IMR-90 (cell line): ENCODE measurements around the gene ZW10. TPM values are rescaled to one million over a fixed set of nuclear protein-coding genes. Genes with fewer than 3 reads are reported as not detected.

ENCODE experiments used
- ATAC-seq: fragments of 200-7000 bp; cut with Tn5 transposase; 2 replicates; pipeline ENCODE4 v1.9.1; 2020; ENCODE audit warnings: low read depth, mild to moderate bottlenecking, moderate library complexity
- BruUV-seq: library from RNA; stranded (reverse); fragments of 400-500 nt; replicated peaks from 2 replicates; lab custom pipeline; 2021; lab: Mats Ljungman, UMichigan
- CTCF ChIA-PET: fragments of 300-600 bp; formaldehyde crosslinking; extraction: SDS; loops from one replicate; lab custom pipeline; 2021; ENCODE audit warnings: antibody characterized with exemption; lab: Yijun Ruan, JAX
- POLR2A ChIA-PET: fragments of 300-600 bp; sonication (Branson Sonifier 250); formaldehyde crosslinking; loops from one replicate; lab custom pipeline; 2022; ENCODE audit warnings: antibody characterized with exemption; ENCODE audit not compliant: unreplicated experiment; lab: Charles Lee
- DNase-seq: peaks from one replicate; pipeline ENCODE4 v3.0.0; 2013
- H2AFZ ChIP-seq: replicated peaks from 2 replicates; pipeline ENCODE3; 2013; ENCODE audit warnings: low read length, mild to moderate bottlenecking; ENCODE audit not compliant: poor library complexity
- H2AK5ac ChIP-seq: 2 replicates; pipeline ENCODE4 v1.6.1; 2013; ENCODE audit warnings: low read depth, low read length, inconsistent platforms
- H2AK9ac ChIP-seq: replicated peaks from 2 replicates; pipeline ENCODE3; 2013; ENCODE audit warnings: mild to moderate bottlenecking, low read depth, low read length, moderate library complexity; ENCODE audit not compliant: poor library complexity
- H2BK120ac ChIP-seq: 2 replicates; pipeline ENCODE4 v1.6.1; 2013; ENCODE audit warnings: low read depth, low read length, inconsistent platforms
- H2BK15ac ChIP-seq: 3 replicates; pipeline ENCODE4 v1.6.1; 2013; ENCODE audit warnings: low read depth, low read length, inconsistent platforms
- H2BK20ac ChIP-seq: 2 replicates; pipeline ENCODE4 v1.6.1; 2013; ENCODE audit warnings: low read depth, mild to moderate bottlenecking, inconsistent platforms, low read length, moderate library complexity
- H2BK5ac ChIP-seq: 2 replicates; pipeline ENCODE4 v1.6.1; 2013; ENCODE audit warnings: mild to moderate bottlenecking, low read depth, low read length, inconsistent platforms; ENCODE audit not compliant: poor library complexity, severe bottlenecking
- H3K14ac ChIP-seq: replicated peaks from 2 replicates; pipeline ENCODE4 v1.6.1; 2013; ENCODE audit warnings: low read depth, low read length, inconsistent platforms
- H3K18ac ChIP-seq: 2 replicates; pipeline ENCODE4 v1.6.1; 2013; ENCODE audit warnings: low read depth, low read length, control low read depth
- H3K23ac ChIP-seq: 2 replicates; pipeline ENCODE4 v1.6.1; 2013; ENCODE audit warnings: low read depth, low read length, inconsistent platforms
- H3K27ac ChIP-seq: 2 replicates; pipeline ENCODE4 v1.5.1; 2013; ENCODE audit warnings: mild to moderate bottlenecking, control low read depth, low read length; ENCODE audit not compliant: insufficient read depth
- H3K27me3 ChIP-seq: 2 replicates; pipeline ENCODE4 v1.6.1; 2013; ENCODE audit warnings: low read length; ENCODE audit not compliant: control insufficient read depth, insufficient read depth
- H3K36me3 ChIP-seq: 2 replicates; pipeline ENCODE4 v1.6.1; 2013; ENCODE audit warnings: low read length, mixed read lengths; ENCODE audit not compliant: control insufficient read depth, insufficient read depth
- H3K4ac ChIP-seq: 2 replicates; pipeline ENCODE4 v1.6.1; 2013; ENCODE audit warnings: low read depth, low read length, inconsistent platforms
- H3K4me1 ChIP-seq: 2 replicates; pipeline ENCODE4 v1.6.1; 2013; ENCODE audit warnings: low read length, mixed read lengths; ENCODE audit not compliant: control insufficient read depth, insufficient read depth
- H3K4me2 ChIP-seq: 2 replicates; pipeline ENCODE4 v1.6.1; 2013; ENCODE audit warnings: low read depth, mild to moderate bottlenecking, control low read depth, low read length, moderate library complexity
- H3K4me3 ChIP-seq: 2 replicates; pipeline ENCODE4 v1.5.1; 2013; ENCODE audit warnings: low read depth, mild to moderate bottlenecking, control low read depth, low read length, moderate library complexity; ENCODE audit not compliant: insufficient read depth
- H3K56ac ChIP-seq: 2 replicates; pipeline ENCODE4 v1.6.1; 2013; ENCODE audit warnings: low read length, inconsistent platforms; ENCODE audit not compliant: insufficient read depth; ENCODE audit errors: extremely low read depth
- H3K79me1 ChIP-seq, 2 experiments: 2 replicates each; pipeline ENCODE4 v1.6.1; 2013; ENCODE audit warnings: low read length in 2 of 2, inconsistent platforms in 1 of 2, low read depth in 1 of 2
- H3K9ac ChIP-seq: 2 replicates; pipeline ENCODE4 v1.6.1; 2013; ENCODE audit warnings: low read depth, low read length, control low read depth
- H3K9me1 ChIP-seq: 2 replicates; pipeline ENCODE4 v1.6.1; 2013; ENCODE audit warnings: low read length, inconsistent platforms; ENCODE audit not compliant: insufficient read depth
- H3K9me3 ChIP-seq: 2 replicates; pipeline ENCODE4 v1.6.1; 2013; ENCODE audit warnings: low read length; ENCODE audit not compliant: control insufficient read depth, insufficient read depth
- H4K20me1 ChIP-seq: 2 replicates; pipeline ENCODE4 v1.6.1; 2013; ENCODE audit warnings: low read length, inconsistent platforms; ENCODE audit not compliant: insufficient read depth
- H4K5ac ChIP-seq: 2 replicates; pipeline ENCODE4 v1.6.1; 2013; ENCODE audit warnings: mild to moderate bottlenecking, low read depth, low read length, control low read depth
- H4K8ac ChIP-seq, 2 experiments: 2 replicates each; pipeline ENCODE4 v1.6.1; 2013; ENCODE audit warnings: low read depth in 2 of 2, low read length in 2 of 2, control low read depth in 1 of 2, inconsistent platforms in 1 of 2
- H4K91ac ChIP-seq: 2 replicates; pipeline ENCODE4 v1.6.1; 2013; ENCODE audit warnings: low read depth, low read length, inconsistent platforms; ENCODE audit not compliant: insufficient read depth
- NFE2L2 ChIP-seq: fragments of 150-350 bp; IDR thresholded peaks from 2 replicates; pipeline ENCODE4 v1.6.1; 2016; ENCODE audit warnings: low read depth, mild to moderate bottlenecking, low read length
- WGBS, 2 experiments: methylation state at CpG; one replicate each; pipeline versions ENCODE4 v1.1.5 to v1.1.7; 2013; ENCODE audit warnings: missing lambda C conversion rate in 2 of 2; ENCODE audit not compliant: insufficient read length in 1 of 2; ENCODE audit errors: extremely low coverage in 2 of 2; 5-methylcytosine and 5-hydroxymethylcytosine counted together
- dilution Hi-C: fragments of 300-500 bp; cut with HindIII; formaldehyde crosslinking; loops from one replicate; pipeline ENCODE4 v1.14.3; 2018; ENCODE audit warnings: low sequenced_read_pairs; ENCODE audit not compliant: unreplicated experiment
- in situ Hi-C: fragments of 300-500 bp; cut with MboI; formaldehyde crosslinking; loops from 3 replicates; pipeline ENCODE4 v1.14.3; 2019; ENCODE audit warnings: low sequenced_read_pairs, inconsistent platforms, mixed read lengths
- intact Hi-C: fragments of 100-400 bp; cut with micrococcal nuclease; formaldehyde crosslinking; loops from 2 replicates; pipeline ENCODE4 v1.10.0; 2022
- polyA plus RNA-seq, 3 experiments: library from polyadenylated mRNA; depleted of rRNA; stranded (reverse); fragments of >200 nt; gene quantifications; 2 replicates each; pipeline ENCODE4 v1.2.3, GENCODE V29; 2012; ENCODE audit warnings: low replicate concordance in 1 of 3
- total RNA-seq: library from RNA; depleted of rRNA; stranded (reverse); fragments of >200 nt; gene quantifications from 2 replicates; pipeline ENCODE4 v1.2.3, GENCODE V29; 2012
- TF ChIP-seq, protein P1 (sequence below): fragments of 150-350 bp; IDR thresholded peaks from 2 replicates; pipeline ENCODE4 v1.6.1; 2016; ENCODE audit warnings: low read depth, mild to moderate bottlenecking, low read length, moderate library complexity, borderline replicate concordance

Gene ZW10
- total and polyA plus RNA-seq, 2 of the 4 experiments (the other 2 are of a cell fraction): 10.3 to 30.6 TPM

DNA sequence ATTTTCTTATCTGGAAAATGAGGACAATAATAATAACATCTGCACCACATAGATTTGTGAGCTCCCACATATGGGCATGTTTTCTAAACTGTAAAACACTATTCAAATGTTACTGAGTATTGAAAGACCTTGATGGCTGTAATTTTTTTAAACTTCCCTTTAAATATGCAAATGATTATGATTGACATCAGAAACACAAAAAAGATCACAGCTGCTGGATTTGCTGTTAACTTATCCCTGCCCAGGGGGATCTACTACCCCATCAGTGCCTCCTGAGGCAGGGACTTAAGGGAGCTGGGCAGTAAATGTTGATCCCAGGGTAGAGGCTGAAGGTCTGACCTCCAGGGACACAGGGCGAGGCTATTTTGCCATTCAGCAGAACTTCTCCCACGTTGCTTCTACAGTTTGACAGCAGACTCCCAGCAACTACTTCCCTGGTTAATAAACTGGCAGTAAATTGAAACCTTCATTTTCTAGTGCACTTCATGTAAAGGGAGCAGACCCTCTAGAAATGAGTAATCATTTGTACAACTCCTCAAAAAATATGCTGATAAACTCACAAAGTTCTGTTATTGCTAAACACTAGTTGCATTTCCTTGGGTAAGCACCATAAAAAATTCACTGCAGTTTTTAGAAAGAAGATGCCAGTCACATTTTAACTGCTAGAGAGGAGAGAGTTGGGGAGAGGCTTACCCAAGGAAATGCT, 87.7 kb downstream of the ZW10 start:
- no peak overlapping the region for H2BK5ac ChIP-seq
- no peak overlapping the region for H3K56ac ChIP-seq
- no peak overlapping the region for H2BK120ac ChIP-seq
- no peak for ATAC-seq
- no TSS peak for BruUV-seq
- H3K36me3 ChIP-seq: no peaks in the 10 kb centered on the region
- dilution Hi-C loops (no loop called here), intact Hi-C loops (no loop called here), in situ Hi-C loops (no loop called here)
- H3K9me3 ChIP-seq: no peaks in the 10 kb centered on the region
- H2AK9ac ChIP-seq: no peak overlapping the region
- no peak overlapping the region for H2BK15ac ChIP-seq
- no peak overlapping the region for H4K5ac ChIP-seq
- H3K23ac ChIP-seq: no peak overlapping the region
- POLR2A ChIA-PET: no interaction called here
- H3K27me3 ChIP-seq: peaks cover 19% of the 10 kb centered on the region
- peaks cover 6% of the 10 kb centered on the region; the same call in 1 of the 2 replicates for H3K9me1 ChIP-seq
- DNase-seq: no peak
- H3K79me1 ChIP-seq: no peaks in the 10 kb centered on the region
- no peak overlapping the region for H4K8ac ChIP-seq
- no peaks in the 10 kb centered on the region for H4K20me1 ChIP-seq
- no peak overlapping the region for H4K91ac ChIP-seq
- no peak overlapping the region for H3K4me2 ChIP-seq
- H3K27ac ChIP-seq: no peak overlapping the region
- no peak overlapping the region for H2BK20ac ChIP-seq
- no peak overlapping the region for H2AFZ ChIP-seq
- no peak overlapping the region for H3K14ac ChIP-seq
- CTCF ChIA-PET: no interaction called here
- no CpG with 5 or more reads among the region's 2 CpGs for WGBS, 2 experiments
- no peak overlapping the region for H2AK5ac ChIP-seq
- no peak overlapping the region for H3K18ac ChIP-seq
- no peak overlapping the region for H3K9ac ChIP-seq
- no peak overlapping the region for H3K4ac ChIP-seq
- TF ChIP-seq NFE2L2: no peak
- TF ChIP-seq, protein P1, sequence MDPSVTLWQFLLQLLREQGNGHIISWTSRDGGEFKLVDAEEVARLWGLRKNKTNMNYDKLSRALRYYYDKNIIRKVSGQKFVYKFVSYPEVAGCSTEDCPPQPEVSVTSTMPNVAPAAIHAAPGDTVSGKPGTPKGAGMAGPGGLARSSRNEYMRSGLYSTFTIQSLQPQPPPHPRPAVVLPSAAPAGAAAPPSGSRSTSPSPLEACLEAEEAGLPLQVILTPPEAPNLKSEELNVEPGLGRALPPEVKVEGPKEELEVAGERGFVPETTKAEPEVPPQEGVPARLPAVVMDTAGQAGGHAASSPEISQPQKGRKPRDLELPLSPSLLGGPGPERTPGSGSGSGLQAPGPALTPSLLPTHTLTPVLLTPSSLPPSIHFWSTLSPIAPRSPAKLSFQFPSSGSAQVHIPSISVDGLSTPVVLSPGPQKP: no peak
- H3K4me3 ChIP-seq: no peak overlapping the region
- no peaks in the 10 kb centered on the region for H3K4me1 ChIP-seq
